Hippocampal formation (tissue), 2 donors: ENCODE data around the gene GPR148.

Source experiments
- DNase-seq, 2 donors: peaks; one replicate each; lab custom pipeline; 2025; lab: John Stamatoyannopoulos, UW

GPR148 gene

DNA sequence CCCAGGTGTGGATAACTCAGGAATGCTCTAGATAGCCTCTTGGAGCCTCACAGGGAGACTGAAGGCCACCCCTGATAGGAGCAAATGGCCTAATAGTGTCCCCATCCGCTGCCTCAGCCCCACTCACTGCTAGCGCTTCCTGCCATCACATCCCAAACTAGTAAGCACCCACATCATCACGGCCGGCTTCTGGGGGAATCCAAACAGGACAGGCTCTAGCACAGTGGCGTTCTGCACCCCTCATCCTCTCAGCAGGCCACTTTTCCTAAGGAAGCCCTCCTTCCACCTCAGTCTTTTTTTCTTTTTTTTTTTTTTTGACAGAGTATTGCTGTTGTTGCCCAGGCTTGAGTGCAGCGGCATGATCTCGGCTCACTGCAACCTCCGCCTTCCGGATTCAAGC, 20.2 kb downstream of the GPR148 start:
- DNase-seq, result no peak

DNA sequence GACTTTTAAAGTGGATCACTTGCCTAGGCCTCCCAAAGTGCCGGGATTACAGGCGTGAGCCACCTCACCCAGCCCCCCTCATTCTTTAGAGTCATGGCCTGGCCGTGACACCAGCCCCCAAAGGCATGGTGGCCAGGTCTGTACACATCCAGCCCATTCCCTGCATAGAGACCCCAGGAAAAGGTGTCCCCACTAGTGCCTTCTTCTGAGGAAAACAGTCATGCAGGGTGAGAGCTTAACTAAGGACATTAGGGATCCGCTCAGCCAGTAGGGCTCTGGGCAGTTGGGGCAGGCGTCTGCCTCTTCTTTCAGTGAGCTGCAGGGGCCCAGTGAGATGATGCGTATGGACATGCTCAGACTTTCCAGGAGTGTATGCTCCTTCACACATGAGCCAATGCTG, 20.8 kb downstream of the GPR148 start:
- DNase-seq, result no peak

DNA sequence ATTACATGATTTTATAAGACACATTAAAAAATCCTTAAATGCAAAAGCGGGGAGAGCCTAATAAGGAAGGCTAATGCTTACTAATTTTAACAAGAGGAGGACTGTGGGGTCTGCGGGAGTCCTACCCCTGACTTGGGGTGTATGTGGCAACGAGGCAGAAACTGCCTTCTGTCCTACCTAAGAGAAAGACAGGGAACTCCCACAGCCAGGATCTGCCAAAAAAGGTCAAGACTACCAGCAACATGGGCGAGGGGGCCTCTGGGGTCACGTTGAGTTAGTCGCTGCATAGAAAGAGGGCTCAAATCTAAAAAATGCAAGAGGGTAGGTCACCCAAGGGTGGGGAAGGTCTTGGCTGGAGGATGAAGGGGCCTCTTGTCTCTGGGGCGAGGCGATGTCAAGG, 25.9 kb downstream of the GPR148 start:
- no peak for DNase-seq

- DNase-seq, result no peak
Measured at GRCh38 chr2:130755256-130756052, 26.6 kb downstream of the GPR148 start, which contains the start of gene AMER3. Gene AMER3, plus strand, starts transcription at chr2:130755540. Its CDS starts 6,533 bp downstream, at chr2:130762073.

- DNase-seq, result no peak
Measured at GRCh38 chr2:130756053-130756873, 27.4 kb downstream of the GPR148 start.

- DNase-seq, result no peak
Measured at GRCh38 chr2:130756874-130757668, 28.2 kb downstream of the GPR148 start.

GRCh38 chr2:130759906-130760753, 31.3 kb downstream of the GPR148 start:
- no peak for DNase-seq

DNA sequence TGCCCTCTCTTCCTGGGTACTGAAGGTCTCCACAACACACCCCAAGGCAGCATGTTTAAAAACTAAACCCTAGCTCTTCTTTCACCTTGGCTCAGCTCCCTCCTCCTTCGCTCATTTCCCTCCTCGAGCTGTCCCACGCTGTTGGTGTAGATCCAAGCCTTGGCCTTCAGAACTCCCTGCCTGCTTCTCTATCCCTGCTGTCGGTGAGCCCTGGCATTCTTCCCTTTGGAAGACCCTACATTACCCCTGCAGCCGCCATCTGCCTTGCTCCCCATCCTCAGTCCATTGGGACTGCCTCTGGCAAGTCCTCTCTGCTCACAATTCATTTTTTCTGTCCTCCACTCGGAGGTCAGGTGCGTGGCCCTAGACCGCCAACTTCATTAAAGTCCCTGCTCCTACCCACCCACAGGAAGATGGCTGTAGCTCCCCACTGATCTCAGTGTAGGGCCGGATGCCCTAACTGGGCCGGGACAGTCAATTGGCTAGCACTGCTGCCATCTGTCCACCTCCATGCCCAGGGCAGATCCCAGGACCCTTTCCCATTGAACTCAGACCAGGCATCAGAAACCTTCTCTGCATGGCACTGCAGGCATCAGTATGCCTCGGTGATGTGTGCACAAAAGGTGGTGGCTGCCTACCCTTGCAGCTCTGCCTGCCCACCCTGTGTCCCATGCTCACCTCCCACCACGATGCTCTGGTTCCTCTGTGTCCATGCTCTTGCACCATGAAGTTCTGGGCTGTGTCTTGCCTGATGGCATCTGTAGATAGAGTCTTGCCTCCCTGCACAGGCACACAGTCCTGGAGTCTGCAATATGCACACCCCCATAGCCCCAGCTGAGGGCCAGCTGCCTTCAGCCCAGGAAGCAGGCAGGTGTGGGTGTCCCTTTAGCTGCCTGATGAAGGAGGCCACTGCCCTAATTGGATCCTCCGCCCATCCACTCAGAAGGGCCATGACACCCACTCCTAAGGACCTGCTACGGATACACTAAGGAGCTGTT, 32.2 kb downstream of the GPR148 start:
- no peak for DNase-seq

DNA sequence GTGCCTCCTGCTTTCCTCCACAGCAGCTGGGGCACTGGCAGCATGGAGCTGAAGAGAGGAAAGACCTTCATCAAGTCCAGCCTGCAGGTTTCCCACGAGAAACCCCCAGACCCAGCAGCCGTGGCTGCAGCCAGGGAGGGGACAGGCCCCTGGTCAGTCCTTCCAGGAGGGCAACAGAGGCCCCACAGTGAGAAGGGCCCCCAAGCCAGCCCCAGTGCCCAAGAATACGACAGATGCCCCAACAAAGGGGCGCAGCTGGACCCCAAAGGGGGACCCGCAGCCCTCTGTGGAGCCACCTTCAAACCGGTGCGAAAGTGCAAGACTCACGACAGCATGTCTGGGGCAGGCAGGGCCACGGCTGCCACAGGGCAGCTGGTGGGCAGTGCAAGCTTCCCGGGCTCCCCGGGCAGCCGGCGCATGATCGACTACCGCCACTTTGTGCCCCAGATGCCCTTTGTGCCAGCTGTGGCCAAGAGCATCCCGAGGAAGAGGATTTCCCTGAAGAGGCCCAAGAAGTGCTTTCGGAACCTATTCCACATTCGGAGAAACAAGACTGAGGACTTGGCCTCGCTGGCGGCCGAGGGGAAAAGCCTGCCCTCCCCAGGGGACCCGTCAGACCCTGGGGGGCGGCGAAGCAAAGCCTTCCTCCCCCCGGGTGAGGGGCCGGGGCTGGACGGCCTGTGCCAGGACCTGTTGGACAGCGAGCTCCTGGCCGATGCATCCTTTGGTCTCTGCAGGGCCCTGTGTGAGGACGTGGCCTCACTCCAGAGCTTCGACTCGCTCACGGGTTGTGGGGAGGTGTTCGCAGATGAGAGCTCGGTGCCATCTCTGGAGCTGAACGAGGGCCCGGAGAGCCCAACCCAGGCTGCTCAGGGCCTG, 33.4 kb downstream of the GPR148 start:
- no peak for DNase-seq

- no peak for DNase-seq
Measured at GRCh38 chr2:130762910-130763385, 34.1 kb downstream of the GPR148 start.

- DNase-seq, result no peak
Measured at GRCh38 chr2:130763405-130763804, 34.5 kb downstream of the GPR148 start.

DNA sequence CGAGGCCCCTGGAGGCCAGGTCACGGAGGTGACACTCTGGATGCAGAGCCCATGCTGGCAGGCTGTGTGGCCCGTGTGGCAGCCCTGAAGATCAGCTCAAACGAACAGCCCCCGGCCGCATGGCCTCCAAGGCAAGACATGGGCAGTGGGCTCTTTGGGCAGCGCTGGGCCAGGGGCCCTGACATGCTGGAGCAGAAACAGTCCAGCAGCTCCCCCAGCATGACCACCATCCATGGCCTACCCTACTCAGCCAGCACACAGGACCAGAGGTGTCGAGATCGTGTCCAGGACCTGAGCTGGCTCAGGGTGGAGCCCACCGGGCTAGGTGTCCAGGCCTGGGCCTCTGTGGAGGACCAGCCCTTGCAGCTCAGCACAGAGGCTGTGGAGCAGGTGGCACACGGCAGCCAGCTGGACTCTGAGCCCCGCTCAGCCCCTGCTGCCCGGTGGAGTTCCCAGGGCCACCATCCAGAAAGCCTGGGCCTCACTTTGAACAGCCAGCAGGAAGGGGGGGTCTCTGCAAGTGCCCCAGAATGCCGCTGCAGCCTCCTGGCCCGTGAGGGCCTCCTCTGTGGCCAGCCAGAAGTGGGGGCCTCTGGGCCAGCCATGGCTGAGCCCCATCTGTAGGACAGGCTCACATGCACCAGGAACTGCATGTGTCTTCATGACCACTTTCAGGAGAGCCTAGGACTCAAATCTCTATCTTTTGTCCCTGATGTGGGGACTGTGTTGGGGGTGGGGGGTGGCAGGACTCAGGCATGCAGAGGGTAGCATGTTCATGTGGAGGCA, 35.4 kb downstream of the GPR148 start:
- no peak for DNase-seq

DNA sequence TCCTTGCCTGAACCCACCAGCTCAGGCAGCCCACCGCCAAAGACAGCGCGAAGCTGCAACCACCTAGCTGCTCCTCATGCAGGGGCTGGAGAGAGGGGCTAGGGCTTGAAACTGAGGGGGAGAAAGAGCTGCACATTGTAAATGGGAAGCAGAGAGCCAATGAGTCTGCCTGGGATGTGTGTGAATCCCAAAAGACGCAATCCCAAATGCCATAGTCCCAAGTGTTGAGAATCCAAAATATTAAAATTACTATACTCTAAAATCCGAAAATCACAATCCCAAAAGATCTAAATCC, 35.9 kb downstream of the GPR148 start:
- no peak for DNase-seq

GRCh38 chr2:130765464-130765863, 36.6 kb downstream of the GPR148 start:
- DNase-seq, result no peak

- no peak for DNase-seq
Measured at GRCh38 chr2:130766037-130766436, 37.2 kb downstream of the GPR148 start.

- no peak for DNase-seq
Measured at GRCh38 chr2:130766711-130767407, 38.0 kb downstream of the GPR148 start.

GRCh38 chr2:130767408-130767775, 38.5 kb downstream of the GPR148 start:
- no peak for DNase-seq
